Glutamatergic neuron (in vitro differentiated cells): Measurements from ENCODE around the gene PRDM16. TPM values are rescaled to one million over a fixed set of nuclear protein-coding genes. Genes with fewer than 3 reads are reported as not detected.

Experiments used
- DNase-seq: peaks from one replicate; pipeline ENCODE4 v3.0.0; 2022
- H3K27ac Mint-ChIP-seq: one replicate; pipeline ENCODE4 v1.8.0; 2020; ENCODE audit warnings: mild to moderate bottlenecking, mixed read lengths, inconsistent platforms; ENCODE audit not compliant: unreplicated experiment
- H3K27me3 Mint-ChIP-seq: one replicate; pipeline ENCODE4 v1.8.0; 2020; ENCODE audit warnings: mild to moderate bottlenecking, moderate library complexity, mixed read lengths, inconsistent platforms; ENCODE audit not compliant: unreplicated experiment
- H3K36me3 Mint-ChIP-seq: one replicate; pipeline ENCODE4 v1.8.0; 2020; ENCODE audit warnings: mild to moderate bottlenecking, mixed read lengths, inconsistent platforms; ENCODE audit not compliant: unreplicated experiment
- H3K4me1 Mint-ChIP-seq: one replicate; pipeline ENCODE4 v1.8.0; 2020; ENCODE audit warnings: mild to moderate bottlenecking, low read depth, mixed read lengths, inconsistent platforms; ENCODE audit not compliant: unreplicated experiment
- H3K4me3 Mint-ChIP-seq: one replicate; pipeline ENCODE4 v1.8.0; 2020; ENCODE audit warnings: mild to moderate bottlenecking, mixed read lengths, inconsistent platforms; ENCODE audit not compliant: unreplicated experiment
- H3K9me3 Mint-ChIP-seq: one replicate; pipeline ENCODE4 v1.8.0; 2020; ENCODE audit warnings: mild to moderate bottlenecking, moderate library complexity, mixed read lengths, inconsistent platforms; ENCODE audit not compliant: unreplicated experiment
- total RNA-seq: library from RNA; stranded (reverse); fragmentation: NEBNext Ultra II Directional; extraction: Animal tissue kit (Norgen Biotek cat#: 25700); gene quantifications from one replicate; pipeline ENCODE4 v1.2.1, GENCODE V29; 2021; ENCODE audit not compliant: unreplicated experiment
- TF ChIP-seq, protein P1 (sequence below): fragments of 200-600 bp; sonication (generic); IDR thresholded peaks from one replicate; pipeline ENCODE4 v1.5.0; 2021; ENCODE audit not compliant: partially characterized antibody, unreplicated experiment

The PRDM16 gene
- total RNA-seq, 1 donor from 2014 or later, result 0.07 TPM

DNA sequence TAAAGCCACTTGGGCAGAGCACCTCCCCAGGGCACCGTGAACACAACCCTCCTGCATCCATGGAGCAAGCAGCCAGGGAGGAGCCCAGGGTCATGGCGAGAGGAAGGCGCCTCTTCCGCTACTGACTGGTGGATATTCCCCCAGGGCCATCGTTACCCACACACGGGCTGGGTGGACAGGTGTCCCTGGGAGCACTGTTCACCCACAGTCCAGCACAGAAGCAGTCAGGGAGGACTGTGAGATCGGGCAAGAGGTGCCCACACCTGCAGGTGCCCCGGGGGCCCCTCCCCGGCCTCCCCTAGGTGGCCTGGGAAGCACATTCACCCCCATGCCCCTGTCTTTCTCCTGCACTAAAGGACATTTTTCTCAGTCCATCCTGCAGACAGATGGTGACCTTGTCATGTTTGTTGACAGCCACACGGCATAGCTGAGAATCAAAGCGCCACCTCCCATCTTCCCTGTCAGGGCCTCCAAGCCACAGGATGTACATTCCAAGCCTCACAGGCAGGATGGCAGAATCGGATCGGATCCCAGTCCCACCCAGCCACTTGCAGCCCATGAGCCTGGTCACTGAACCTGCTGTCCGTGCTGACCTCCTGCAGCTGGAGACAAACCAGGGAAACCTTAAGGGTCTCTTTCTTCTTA lies 160.2 kb downstream of the PRDM16 start:
- Mint-ChIP-seq H3K27ac (no peak overlapping the region), H3K4me3 (no peak overlapping the region), H3K27me3 (peaks cover 2% of the 10 kb centered on the region), H3K36me3 (no peaks in the 10 kb centered on the region), H3K4me1 (peaks cover 6% of the 10 kb centered on the region), H3K9me3 (peaks cover 4% of the 10 kb centered on the region)
- TF ChIP-seq, protein P1, sequence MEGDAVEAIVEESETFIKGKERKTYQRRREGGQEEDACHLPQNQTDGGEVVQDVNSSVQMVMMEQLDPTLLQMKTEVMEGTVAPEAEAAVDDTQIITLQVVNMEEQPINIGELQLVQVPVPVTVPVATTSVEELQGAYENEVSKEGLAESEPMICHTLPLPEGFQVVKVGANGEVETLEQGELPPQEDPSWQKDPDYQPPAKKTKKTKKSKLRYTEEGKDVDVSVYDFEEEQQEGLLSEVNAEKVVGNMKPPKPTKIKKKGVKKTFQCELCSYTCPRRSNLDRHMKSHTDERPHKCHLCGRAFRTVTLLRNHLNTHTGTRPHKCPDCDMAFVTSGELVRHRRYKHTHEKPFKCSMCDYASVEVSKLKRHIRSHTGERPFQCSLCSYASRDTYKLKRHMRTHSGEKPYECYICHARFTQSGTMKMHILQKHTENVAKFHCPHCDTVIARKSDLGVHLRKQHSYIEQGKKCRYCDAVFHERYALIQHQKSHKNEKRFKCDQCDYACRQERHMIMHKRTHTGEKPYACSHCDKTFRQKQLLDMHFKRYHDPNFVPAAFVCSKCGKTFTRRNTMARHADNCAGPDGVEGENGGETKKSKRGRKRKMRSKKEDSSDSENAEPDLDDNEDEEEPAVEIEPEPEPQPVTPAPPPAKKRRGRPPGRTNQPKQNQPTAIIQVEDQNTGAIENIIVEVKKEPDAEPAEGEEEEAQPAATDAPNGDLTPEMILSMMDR, result no peak
- no peak for DNase-seq

DNA sequence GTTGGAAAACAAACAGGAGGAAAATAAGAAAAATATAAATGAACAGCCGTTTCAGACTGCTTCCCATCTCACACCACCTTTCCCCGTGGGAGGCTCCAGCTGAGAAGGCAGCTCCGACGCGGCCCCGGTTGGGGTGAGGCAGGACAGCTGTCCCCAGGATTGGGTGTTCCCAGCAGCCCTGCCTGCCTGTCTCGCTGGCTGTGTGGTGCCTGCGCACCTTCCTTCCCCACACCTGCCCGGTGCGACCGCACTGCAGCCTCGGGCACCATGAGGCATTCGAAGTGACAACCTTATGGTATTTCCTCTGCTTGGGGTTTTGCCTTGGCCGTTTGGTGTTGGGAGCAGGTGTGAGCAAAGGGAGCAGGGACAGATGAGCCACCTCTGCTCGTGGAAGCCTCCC lies 161.6 kb downstream of the PRDM16 start:
- no peak overlapping the region for H3K4me3 Mint-ChIP-seq
- H3K9me3 Mint-ChIP-seq, result peaks cover 3% of the 10 kb centered on the region
- H3K4me1 Mint-ChIP-seq, result peaks cover 6% of the 10 kb centered on the region
- H3K36me3 Mint-ChIP-seq, result no peaks in the 10 kb centered on the region
- no peak overlapping the region for H3K27ac Mint-ChIP-seq
- TF ChIP-seq, protein P1, result no peak
- peaks cover 2% of the 10 kb centered on the region for H3K27me3 Mint-ChIP-seq
- DNase-seq, result no peak

DNA sequence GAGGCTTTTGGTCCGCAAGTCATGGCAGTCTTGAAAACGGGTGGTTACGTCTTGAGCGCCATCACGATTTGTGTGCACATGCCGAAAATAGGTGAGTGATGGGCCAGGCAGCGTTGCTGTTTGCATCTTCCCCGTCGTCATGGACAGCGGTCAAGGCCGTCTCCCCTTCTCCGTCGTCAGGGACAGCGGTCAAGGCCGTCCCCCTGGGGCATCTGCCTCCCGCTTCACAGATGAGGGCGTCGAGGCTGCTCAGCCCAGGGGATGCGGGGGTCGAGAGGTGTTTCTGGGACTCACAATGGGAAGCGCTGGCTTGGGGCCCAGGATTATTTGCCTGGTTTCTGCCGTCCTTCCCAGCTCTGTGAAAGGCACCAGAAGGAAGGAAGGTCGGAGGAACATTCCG lies 162.2 kb downstream of the PRDM16 start:
- Mint-ChIP-seq H3K4me3 (no peak overlapping the region), H3K4me1 (peaks cover 6% of the 10 kb centered on the region), H3K27ac (no peak overlapping the region), H3K9me3 (peaks cover 3% of the 10 kb centered on the region), H3K27me3 (peaks cover 2% of the 10 kb centered on the region), H3K36me3 (no peaks in the 10 kb centered on the region)
- TF ChIP-seq, protein P1, result no peak
- no peak for DNase-seq

DNA sequence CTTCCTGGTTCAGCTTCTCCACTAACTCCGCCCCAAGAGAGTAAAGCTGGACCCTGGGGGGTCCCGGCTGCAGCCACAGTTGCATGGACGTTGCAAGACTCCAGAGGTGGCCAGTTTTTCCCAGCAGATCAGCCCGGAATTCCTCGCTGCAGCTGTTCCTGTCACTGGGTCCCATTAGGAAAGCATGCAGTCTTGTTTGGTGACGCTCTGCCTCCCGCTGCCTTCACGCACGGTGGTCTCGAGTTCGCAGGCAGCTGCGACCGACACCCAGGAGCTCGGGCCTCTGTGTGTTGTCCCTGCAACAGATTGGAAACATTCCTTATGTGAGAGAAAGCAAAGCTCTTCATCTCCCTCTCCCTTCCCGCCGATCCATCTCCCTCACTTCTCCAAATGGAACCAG lies 162.8 kb downstream of the PRDM16 start:
- TF ChIP-seq, protein P1, result no peak
- Mint-ChIP-seq H3K27me3 (peaks cover 2% of the 10 kb centered on the region), H3K4me3 (no peak overlapping the region), H3K36me3 (no peaks in the 10 kb centered on the region), H3K4me1 (peaks cover 6% of the 10 kb centered on the region), H3K27ac (no peak overlapping the region), H3K9me3 (peaks cover 3% of the 10 kb centered on the region)
- DNase-seq, result no peak

DNA sequence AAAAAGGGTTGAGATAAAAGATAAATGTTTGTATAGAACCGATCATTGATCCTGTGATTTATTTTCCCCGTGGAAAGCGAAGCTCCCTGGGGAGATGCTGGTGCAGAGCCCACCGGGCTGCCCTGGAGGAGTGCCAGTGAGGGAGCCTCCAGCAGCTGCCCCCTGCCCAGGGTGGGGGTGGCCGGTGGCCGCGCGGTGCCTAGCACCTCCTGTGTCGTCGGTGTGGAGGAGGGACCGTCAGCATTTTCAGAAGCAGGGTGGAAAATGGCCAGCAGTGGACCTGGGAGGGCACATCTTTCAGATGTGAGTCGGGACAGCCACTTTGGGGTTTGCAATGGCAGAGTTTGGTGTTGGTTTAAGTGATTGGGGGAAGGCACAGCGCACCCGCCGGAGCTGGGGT lies 164.0 kb downstream of the PRDM16 start:
- DNase-seq, result no peak
- Mint-ChIP-seq H3K9me3 (peaks cover 3% of the 10 kb centered on the region), H3K27me3 (peaks cover 3% of the 10 kb centered on the region), H3K4me1 (peaks cover 6% of the 10 kb centered on the region), H3K27ac (no peak overlapping the region), H3K36me3 (no peaks in the 10 kb centered on the region), H3K4me3 (no peak overlapping the region)
- TF ChIP-seq, protein P1, result no peak
